GM12872 (cell line): ENCODE measurements around the gene MAP3K7CL.

Experiments
- TF ChIP-seq, protein P1 (sequence below): IDR thresholded peaks from 3 replicates; pipeline ENCODE4 v1.5.1; 2011; ENCODE audit warnings: low read depth, mild to moderate bottlenecking, low read length, moderate library complexity; ENCODE audit not compliant: insufficient read depth

The MAP3K7CL gene, protein sequence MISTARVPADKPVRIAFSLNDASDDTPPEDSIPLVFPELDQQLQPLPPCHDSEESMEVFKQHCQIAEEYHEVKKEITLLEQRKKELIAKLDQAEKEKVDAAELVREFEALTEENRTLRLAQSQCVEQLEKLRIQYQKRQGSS

GRCh38 chr21:29130270-29130969, at the start of gene MAP3K7CL:
Gene MAP3K7CL, plus strand, starts transcription at chr21:29130644. Its CDS starts 2,701 bp downstream, at chr21:29133345.
- TF ChIP-seq, protein P1, sequence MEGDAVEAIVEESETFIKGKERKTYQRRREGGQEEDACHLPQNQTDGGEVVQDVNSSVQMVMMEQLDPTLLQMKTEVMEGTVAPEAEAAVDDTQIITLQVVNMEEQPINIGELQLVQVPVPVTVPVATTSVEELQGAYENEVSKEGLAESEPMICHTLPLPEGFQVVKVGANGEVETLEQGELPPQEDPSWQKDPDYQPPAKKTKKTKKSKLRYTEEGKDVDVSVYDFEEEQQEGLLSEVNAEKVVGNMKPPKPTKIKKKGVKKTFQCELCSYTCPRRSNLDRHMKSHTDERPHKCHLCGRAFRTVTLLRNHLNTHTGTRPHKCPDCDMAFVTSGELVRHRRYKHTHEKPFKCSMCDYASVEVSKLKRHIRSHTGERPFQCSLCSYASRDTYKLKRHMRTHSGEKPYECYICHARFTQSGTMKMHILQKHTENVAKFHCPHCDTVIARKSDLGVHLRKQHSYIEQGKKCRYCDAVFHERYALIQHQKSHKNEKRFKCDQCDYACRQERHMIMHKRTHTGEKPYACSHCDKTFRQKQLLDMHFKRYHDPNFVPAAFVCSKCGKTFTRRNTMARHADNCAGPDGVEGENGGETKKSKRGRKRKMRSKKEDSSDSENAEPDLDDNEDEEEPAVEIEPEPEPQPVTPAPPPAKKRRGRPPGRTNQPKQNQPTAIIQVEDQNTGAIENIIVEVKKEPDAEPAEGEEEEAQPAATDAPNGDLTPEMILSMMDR, result no peak

- TF ChIP-seq, protein P1, result no peak
These were observed 48.2 kb upstream of the MAP3K7CL start for GRCh38 chr21:29082046-29082815.

DNA sequence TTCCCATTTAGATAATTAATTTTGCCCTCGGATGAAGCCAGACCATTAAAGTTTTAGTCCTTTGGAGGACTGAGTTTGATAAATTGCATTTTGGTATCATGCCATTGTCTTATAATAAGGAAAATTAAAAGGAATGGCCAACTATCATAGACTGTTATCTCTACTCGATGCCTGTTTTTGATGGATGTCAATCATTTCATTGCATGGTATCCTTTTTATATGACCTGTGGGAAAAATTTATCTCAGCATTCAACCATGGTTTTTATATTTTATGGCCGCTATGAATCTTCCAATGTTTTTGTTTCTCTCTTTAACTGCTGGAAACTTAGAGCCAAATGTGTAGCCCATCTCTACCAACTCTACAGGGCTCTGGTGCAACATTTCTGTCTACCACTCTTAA, 47.1 kb upstream of the MAP3K7CL start:
- TF ChIP-seq, protein P1, result no peak

DNA sequence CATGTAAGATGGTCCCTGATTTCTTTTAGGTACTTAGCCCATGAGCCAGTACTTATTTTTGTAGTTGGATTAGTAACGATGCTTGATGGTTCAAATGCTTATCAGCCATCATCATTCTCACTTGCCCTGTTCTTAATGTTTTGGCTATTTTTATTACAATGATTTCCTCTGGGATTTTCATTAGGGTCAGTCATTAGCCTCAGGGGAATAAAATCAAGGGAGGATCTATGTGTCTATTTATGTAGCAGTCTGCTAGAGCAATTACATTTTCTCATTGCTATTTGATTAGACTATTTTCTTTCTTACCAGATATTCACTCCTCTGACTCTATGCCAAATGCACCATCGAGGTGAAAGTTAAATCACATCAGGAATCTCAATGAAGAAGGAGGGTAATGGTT, 46.1 kb upstream of the MAP3K7CL start:
- TF ChIP-seq, protein P1, result no peak

GRCh38 chr21:29085106-29085752, 45.2 kb upstream of the MAP3K7CL start:
- TF ChIP-seq, protein P1, result no peak

GRCh38 chr21:29091033-29091432, 39.4 kb upstream of the MAP3K7CL start:
- TF ChIP-seq, protein P1, result no peak

DNA sequence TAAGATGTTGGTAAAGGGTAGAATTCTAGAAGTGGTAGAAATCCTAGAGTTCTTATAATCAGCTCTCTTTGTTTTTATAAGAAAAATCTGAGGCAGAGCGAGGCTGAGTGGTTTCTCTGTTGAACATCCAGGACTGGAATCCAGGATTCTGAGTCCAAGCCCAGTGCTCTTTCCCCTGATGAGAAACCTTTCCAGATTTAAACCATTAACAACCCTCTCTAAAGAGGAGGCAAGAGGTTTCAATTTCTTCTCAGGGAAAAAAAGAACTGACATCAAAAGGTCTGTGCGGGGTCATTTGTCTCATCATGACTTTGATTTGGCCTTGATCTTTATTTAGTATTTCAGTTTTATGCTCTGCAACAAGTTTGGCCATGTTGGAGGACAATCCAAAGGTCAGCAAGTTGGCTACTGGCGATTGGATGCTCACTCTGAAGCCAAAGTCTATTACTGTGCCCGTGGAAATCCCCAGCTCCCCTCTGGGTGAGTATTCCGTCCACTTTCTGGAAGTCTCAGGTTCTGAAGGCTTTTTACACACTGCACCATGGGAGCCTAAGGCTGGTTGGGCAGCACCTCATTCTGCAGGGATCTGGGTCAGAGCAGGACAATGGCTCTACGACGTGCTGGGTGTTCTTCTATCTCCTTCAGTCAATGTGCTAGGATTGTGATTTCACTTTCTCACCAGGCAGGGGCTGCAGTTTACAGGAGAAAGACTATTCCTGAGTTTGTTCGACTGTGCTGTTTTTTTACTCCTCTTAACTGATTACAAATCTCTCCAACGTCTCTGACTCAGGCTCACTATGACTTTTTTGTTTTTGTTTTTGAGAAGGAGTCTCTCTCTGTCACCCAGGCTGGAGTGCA, 38.1 kb upstream of the MAP3K7CL start:
- TF ChIP-seq, protein P1, result no peak
